Loucy (cell line): ENCODE measurements around the gene CORO2A.

Experiments
- H2AFZ ChIP-seq: fragments of 200-600 bp; sonication (generic); 2 replicates; pipeline ENCODE4 v1.6.0; 2016; ENCODE audit warnings: antibody characterized with exemption, mild to moderate bottlenecking, low read length, moderate library complexity
- H3F3A ChIP-seq: fragments of 200-600 bp; 2 replicates; pipeline ENCODE4 v1.6.0; 2016; ENCODE audit warnings: antibody characterized with exemption, low read depth, mild to moderate bottlenecking
- H3K27me3 ChIP-seq: fragments of 200-600 bp; sonication (generic); 2 replicates; pipeline ENCODE4 v1.6.1; 2014; ENCODE audit warnings: low read length, mild to moderate bottlenecking; ENCODE audit not compliant: insufficient read depth, poor library complexity, severe bottlenecking
- H3K36me3 ChIP-seq: fragments of 200-600 bp; sonication (generic); 2 replicates; pipeline ENCODE4 v1.6.1; 2016; ENCODE audit warnings: low read length; ENCODE audit not compliant: insufficient read depth
- H3K4me1 ChIP-seq: fragments of 200-600 bp; sonication (generic); 2 replicates; pipeline ENCODE4 v1.5.1; 2014; ENCODE audit warnings: low read length, mild to moderate bottlenecking; ENCODE audit not compliant: insufficient read depth, poor library complexity, severe bottlenecking
- H3K4me2 ChIP-seq: fragments of 200-600 bp; sonication (generic); 2 replicates; pipeline ENCODE4 v1.6.0; 2014; ENCODE audit warnings: antibody characterized with exemption, low read length, low read depth, mild to moderate bottlenecking; ENCODE audit not compliant: poor library complexity, severe bottlenecking
- H3K4me3 ChIP-seq: fragments of 200-600 bp; sonication (generic); 2 replicates; pipeline ENCODE4 v1.5.1; 2014; ENCODE audit warnings: low read length, mild to moderate bottlenecking, mixed read lengths; ENCODE audit not compliant: poor library complexity, severe bottlenecking
- H3K79me2 ChIP-seq: fragments of 200-600 bp; sonication (generic); 2 replicates; pipeline ENCODE4 v1.6.1; 2014; ENCODE audit warnings: low read length; ENCODE audit not compliant: insufficient read depth
- H3K9ac ChIP-seq: fragments of 200-600 bp; sonication (generic); 2 replicates; pipeline ENCODE4 v1.6.0; 2014; ENCODE audit warnings: mild to moderate bottlenecking, low read depth, low read length, moderate library complexity; ENCODE audit not compliant: poor library complexity, severe bottlenecking
- H3K9me2 ChIP-seq: fragments of 200-600 bp; sonication (generic); replicated peaks from 2 replicates; pipeline ENCODE4 v1.6.1; 2016; ENCODE audit warnings: low read depth, low read length, mixed read lengths
- H3K9me3 ChIP-seq: fragments of 200-600 bp; sonication (generic); 2 replicates; pipeline ENCODE4 v1.6.1; 2014; ENCODE audit warnings: mild to moderate bottlenecking, antibody characterized with exemption, low read length, low read depth; ENCODE audit not compliant: insufficient read depth
- H4K20me1 ChIP-seq: fragments of 200-600 bp; sonication (generic); 2 replicates; pipeline ENCODE4 v1.6.0; 2014; ENCODE audit warnings: antibody characterized with exemption, low read length, mild to moderate bottlenecking; ENCODE audit not compliant: insufficient read depth, poor library complexity, severe bottlenecking
- CTCF ChIP-seq: fragments of 200-600 bp; sonication (generic); conservative IDR thresholded peaks from 2 replicates; pipeline ENCODE4 v1.5.1; 2014; ENCODE audit warnings: mild to moderate bottlenecking, antibody characterized with exemption, low read length
- EZH2phosphoT487 ChIP-seq: fragments of 200-600 bp; IDR thresholded peaks from 2 replicates; pipeline ENCODE4 v1.6.1; 2018; ENCODE audit warnings: antibody characterized with exemption, mild to moderate bottlenecking, moderate library complexity, borderline replicate concordance

Gene CORO2A

GRCh38 chr9:98226516-98226915, 34.1 kb upstream of the CORO2A start:
- H3K36me3 ChIP-seq, result no peaks in the 10 kb centered on the region
- no peak overlapping the region for H3K4me2 ChIP-seq
- TF ChIP-seq CTCF, result no peak
- H3K4me3 ChIP-seq, result no peak overlapping the region
- no peaks in the 10 kb centered on the region for H3K9me3 ChIP-seq
- no peak overlapping the region for H3K9ac ChIP-seq
- H4K20me1 ChIP-seq, result no peaks in the 10 kb centered on the region
- no peaks in the 10 kb centered on the region for H3F3A ChIP-seq
- no peak overlapping the region for H2AFZ ChIP-seq
- H3K79me2 ChIP-seq, result no peaks in the 10 kb centered on the region
- H3K4me1 ChIP-seq, result no peaks in the 10 kb centered on the region
- no peaks in the 10 kb centered on the region for H3K27me3 ChIP-seq
- H3K9me2 ChIP-seq, result no peaks in the 10 kb centered on the region

GRCh38 chr9:98225015-98225442, 32.6 kb upstream of the CORO2A start:
- H3K4me2 ChIP-seq, result no peak overlapping the region

GRCh38 chr9:98222885-98223691, 30.7 kb upstream of the CORO2A start:
- H3K9ac ChIP-seq, result no peak overlapping the region
- no peaks in the 10 kb centered on the region for H3K9me3 ChIP-seq
- no peaks in the 10 kb centered on the region for H3K4me1 ChIP-seq
- no peaks in the 10 kb centered on the region for H3K79me2 ChIP-seq
- H4K20me1 ChIP-seq, result no peaks in the 10 kb centered on the region
- no peak overlapping the region for H3K4me2 ChIP-seq
- TF ChIP-seq EZH2phosphoT487, result no peak
- no peak for TF ChIP-seq CTCF
- H2AFZ ChIP-seq, result no peak overlapping the region
- no peaks in the 10 kb centered on the region for H3F3A ChIP-seq
- no peaks in the 10 kb centered on the region for H3K36me3 ChIP-seq
- H3K4me3 ChIP-seq, result no peak overlapping the region
- no peaks in the 10 kb centered on the region for H3K9me2 ChIP-seq
- H3K27me3 ChIP-seq, result no peaks in the 10 kb centered on the region

More at GRCh38 chr9:98225015-98225442, 32.6 kb upstream of the CORO2A start:
- Histone ChIP-seq H4K20me1 (no peaks in the 10 kb centered on the region), H3K36me3 (no peaks in the 10 kb centered on the region), H2AFZ (no peak overlapping the region), H3K79me2 (no peaks in the 10 kb centered on the region), H3K27me3 (no peaks in the 10 kb centered on the region), H3K9me3 (no peaks in the 10 kb centered on the region), H3K4me1 (no peaks in the 10 kb centered on the region), H3K4me3 (no peak overlapping the region), H3K9ac (no peak overlapping the region), H3F3A (no peaks in the 10 kb centered on the region), H3K9me2 (no peaks in the 10 kb centered on the region)
- TF ChIP-seq EZH2phosphoT487 (no peak), CTCF (no peak)
